SKM-1 treated with dmso at 0.1 percent for 144 hours (cell line): ENCODE measurements around the gene RIT2.

Experiments used
- DNase-seq: peaks from one replicate; lab custom pipeline; 2025; ENCODE audit not compliant: unreplicated experiment; lab: John Stamatoyannopoulos, UW

Gene RIT2

GRCh38 chr18:43115076-43115921 lies at the start of gene RIT2:
RIT2 (minus strand) TSS chr18:43115685.
- no peak for DNase-seq

GRCh38 chr18:43161528-43161927 lies 46.0 kb upstream of the RIT2 start:
- DNase-seq = no peak

GRCh38 chr18:43160509-43160908 lies 45.0 kb upstream of the RIT2 start:
- DNase-seq = no peak

DNA sequence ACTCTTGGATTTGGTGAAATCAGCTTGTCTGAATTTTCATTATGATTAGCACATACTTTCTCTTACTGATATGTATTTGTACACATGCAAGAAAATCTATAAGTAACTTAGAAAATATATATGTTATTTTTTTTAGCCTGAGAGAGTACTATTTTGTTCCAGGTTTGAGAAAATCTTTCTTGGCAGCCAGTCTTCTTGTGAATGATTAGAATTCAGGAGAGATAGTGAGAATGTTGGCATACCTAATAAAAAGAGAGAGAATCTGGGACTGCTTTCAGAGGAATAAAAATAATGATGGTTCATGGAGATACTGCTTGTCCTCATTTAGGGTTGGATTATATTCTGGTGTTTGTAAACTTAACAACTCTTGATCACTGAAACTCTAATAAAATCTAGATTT lies 44.4 kb upstream of the RIT2 start:
- DNase-seq = no peak

DNA sequence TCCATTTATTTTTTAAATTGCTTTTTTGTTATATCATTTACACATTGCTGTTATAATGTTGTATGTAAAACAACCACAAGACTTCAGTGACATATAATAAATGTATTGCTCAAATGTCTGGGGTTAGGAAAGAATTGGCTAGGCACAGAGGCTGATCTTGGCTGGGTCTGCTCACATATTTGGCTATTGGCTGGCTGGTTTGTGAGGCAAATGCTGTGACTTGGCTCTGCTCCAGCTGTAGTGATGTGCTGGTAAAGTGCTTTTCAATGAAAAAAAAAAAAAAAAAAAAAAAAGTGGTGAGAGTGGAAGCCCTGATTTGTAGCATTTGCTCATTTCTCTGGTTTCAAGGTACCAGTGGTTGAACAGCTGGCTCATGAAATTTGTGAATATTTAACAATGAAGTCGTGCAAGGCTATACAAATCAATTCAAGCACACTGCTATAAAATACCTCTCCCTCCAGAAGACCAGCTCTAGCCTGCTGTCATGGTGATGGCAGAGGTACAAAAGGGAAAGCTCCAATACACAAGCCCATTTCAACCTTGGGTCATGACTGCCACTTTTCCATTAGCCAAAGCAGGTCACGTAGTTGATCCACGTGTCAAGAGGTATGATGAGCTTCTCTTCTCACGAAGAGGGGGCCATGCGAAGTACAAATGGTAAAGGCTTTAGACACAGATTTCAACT lies 43.7 kb upstream of the RIT2 start:
- DNase-seq = no peak

DNA sequence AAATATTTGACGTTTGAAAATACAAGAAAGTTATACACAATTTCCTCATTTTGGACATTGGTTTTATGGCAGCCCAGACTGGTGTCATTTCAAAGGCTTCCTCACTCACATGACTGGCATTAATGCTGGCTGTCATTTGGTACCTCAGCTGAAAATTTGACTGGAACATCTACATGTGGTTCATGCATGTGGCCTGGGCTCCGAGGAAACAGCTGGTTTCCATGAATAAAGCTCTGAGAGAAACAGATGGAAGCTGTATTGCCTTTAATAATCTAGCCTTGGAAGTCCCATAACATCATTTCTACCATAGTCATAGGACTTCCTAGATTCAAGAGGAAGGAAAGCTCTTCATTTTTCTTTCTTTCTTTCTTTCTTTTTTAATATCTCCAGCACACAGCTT lies 42.9 kb upstream of the RIT2 start:
- no peak for DNase-seq

- DNase-seq = no peak
These were observed 40.4 kb upstream of the RIT2 start for GRCh38 chr18:43155842-43156241.

DNA sequence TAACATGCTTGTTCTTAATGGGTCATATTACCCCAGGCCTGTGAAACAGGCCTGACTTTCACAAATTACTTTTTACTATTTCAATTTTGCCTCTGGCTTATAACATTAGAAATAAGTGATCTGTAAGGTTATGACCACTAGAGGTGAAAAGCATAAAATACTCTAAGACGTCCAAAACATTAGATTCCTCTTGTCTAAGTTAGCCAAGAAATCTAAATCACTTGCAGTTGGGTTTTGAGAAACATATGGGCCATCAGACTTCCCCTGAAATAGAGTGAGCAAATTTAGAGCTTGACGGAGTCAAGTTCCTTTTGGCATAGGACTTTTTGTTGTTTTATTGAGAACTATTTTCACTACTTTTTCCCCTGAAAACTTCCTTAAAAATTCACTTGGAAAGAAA lies 32.7 kb upstream of the RIT2 start:
- DNase-seq = no peak

GRCh38 chr18:43141208-43141607 lies 25.7 kb upstream of the RIT2 start:
- DNase-seq = no peak

- DNase-seq = no peak
These were observed 23.9 kb upstream of the RIT2 start for GRCh38 chr18:43139288-43139946.

DNA sequence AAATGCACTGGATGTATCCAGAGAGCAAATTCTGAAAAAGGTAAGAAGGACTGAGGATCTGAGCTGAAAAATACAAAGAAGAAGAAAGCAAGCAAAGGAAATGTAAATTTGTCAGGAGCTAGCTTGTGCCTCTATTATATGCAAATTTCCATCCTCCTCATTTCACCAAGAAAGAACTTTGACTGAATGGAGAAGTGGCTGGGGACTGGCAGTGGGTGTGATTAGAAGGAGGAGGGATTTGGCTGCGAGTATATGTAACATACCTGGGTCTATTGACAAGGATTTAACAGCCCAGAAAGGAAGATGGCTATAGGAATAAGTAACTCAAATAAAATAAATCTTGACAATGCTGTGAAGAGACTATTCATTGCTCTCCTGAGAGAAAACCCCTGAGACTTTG lies 19.4 kb upstream of the RIT2 start:
- no peak for DNase-seq

DNA sequence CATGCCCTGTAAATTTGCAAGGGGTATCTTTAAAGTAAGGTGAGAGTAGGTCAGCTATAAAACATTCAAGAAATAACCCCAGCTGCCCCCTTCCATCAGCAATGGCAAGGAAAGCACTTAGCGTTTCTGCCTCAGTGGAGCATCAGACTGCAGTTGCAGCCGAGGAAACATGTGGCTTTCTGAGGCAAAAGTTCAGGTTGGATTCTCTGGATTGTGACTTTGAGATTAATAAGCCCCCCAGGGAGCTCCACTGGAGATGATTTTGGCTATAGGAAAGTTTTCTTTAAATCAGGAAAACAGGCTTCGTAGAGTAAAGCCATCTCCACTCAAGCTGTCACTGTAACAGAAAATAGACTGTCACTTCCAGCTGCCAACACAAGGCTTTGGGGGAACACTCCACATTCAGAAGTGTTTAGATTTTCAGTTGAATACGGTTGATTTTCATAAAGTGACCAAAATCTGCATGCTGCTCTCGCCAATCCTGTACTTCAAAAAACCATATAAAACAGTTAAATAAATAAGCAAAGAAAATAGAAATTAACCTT lies 15.3 kb upstream of the RIT2 start:
- DNase-seq = no peak

DNA sequence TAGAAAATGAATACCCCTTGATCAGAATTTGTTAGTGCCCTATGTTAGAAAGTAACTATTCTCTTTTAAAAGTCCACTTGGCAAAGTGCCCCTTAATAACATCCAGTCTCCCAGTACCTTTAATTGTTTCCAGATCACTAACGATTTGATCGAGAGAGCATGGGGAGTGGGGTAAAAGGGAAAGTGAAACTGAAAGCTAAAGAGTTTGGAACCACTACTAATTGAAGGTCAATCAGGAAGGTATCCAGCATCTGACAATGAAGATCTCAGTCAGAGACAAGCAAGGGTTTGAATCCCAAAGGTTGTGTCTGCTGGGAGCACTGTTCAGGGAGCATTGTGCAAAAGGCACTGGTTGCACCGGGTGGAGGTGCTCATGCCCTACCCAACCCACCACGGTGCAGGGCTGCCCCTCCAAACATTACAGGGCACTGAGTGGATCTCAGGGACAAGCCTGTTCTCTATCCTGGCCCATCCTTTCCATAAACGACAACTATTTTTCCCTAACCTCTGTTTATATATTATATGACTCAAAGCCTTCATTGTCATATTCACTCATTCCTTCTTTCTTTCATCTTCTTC lies 14.6 kb upstream of the RIT2 start:
- peak; percentile 3 for DNase-seq

GRCh38 chr18:43125471-43125870 lies 10.0 kb upstream of the RIT2 start:
- DNase-seq = no peak

GRCh38 chr18:43122955-43123354 lies 7.5 kb upstream of the RIT2 start:
- no peak for DNase-seq

- DNase-seq = no peak
These were observed 1.3 kb upstream of the RIT2 start for GRCh38 chr18:43116699-43117294.

GRCh38 chr18:43113220-43113895 lies 2.1 kb downstream of the RIT2 start:
- no peak for DNase-seq

DNA sequence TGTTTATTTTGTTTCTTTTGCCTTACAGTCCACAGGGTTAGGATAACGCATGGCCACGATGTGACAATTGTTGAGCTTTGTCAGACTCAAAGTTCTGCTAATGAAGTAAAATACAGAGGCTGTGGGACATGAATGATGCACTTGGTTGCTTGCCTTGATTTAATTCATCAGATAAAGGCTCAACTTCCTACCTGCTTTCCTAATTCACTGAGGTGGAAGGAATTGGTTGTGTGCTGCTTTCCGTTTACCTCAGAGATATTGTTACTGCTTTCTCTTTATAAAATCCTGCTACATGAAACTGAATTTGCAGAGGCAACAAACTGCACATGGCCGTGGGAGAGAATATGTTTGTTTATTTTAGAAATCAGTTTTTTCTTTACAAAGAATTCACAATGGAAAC lies 6.6 kb downstream of the RIT2 start:
- no peak for DNase-seq

DNA sequence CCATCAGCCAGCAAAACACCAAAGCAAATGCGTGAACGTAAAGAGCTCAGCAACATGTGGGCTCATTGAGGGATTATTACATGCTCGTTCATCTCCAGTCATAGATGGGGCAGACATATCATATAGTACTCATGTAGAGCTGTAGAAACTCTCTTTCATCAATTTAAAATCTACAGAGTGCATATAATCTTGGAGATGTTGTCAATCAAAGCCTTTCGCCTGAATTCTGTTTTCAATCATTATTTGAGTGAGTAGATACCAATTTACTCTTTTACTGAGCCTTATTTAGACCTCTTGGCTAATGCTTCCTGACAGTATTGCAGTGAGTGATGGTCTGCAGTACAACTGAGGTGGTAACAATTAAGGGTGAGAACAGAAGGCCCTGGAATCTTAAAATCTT lies 7.0 kb downstream of the RIT2 start:
- DNase-seq = no peak

- DNase-seq = no peak
These were observed 21.8 kb downstream of the RIT2 start for GRCh38 chr18:43093646-43094045.
